Mucosa of descending colon (tissue), 3 donors: ENCODE results near the gene LCLAT1. TPM values are rescaled to one million over a fixed set of nuclear protein-coding genes. Genes with fewer than 3 reads are reported as not detected.

Experiments
- ATAC-seq: fragments of 200-7000 bp; cut with Tn5 transposase; one replicate; pipeline ENCODE4 v1.9.1; 2020; ENCODE audit warnings: mild to moderate bottlenecking, moderate library complexity
- DNase-seq, 3 donors: peaks; one replicate each; pipeline ENCODE4 v3.0.0-alpha.2; 2020
- H3K36me3 ChIP-seq: fragments of 200-600 bp; one replicate; pipeline ENCODE4 v1.8.0; 2021; ENCODE audit warnings: low read depth, mild to moderate bottlenecking
- H3K4me1 ChIP-seq: fragments of 200-600 bp; one replicate; pipeline ENCODE4 v1.8.0; 2021; ENCODE audit warnings: low read depth, mild to moderate bottlenecking
- H3K4me3 ChIP-seq: fragments of 200-600 bp; one replicate; pipeline ENCODE4 v1.8.0; 2021; ENCODE audit warnings: mild to moderate bottlenecking
- H3K9me3 ChIP-seq: fragments of 200-600 bp; one replicate; pipeline ENCODE4 v1.8.0; 2021; ENCODE audit warnings: mild to moderate bottlenecking
- intact Hi-C, 2 donors: fragments of 100-400 bp; cut with DNase I in 1 of 2; cut with micrococcal nuclease in 1 of 2; formaldehyde crosslinking; loops; one replicate each; pipeline versions ENCODE4 v1.11.0 to v1.11.1; 2022; cut with DNase I, micrococcal nuclease
- total RNA-seq, 3 donors: library from RNA; stranded (reverse); fragmentation: NEBNext Ultra II Directional in 2 of 3; extraction: Animal tissue kit (Norgen Biotek cat#: 25700) in 2 of 3; gene quantifications; one replicate each; pipeline versions ENCODE4 v1.2.1 to v1.2.4, GENCODE V29; 2021 to 2023
- TF ChIP-seq, protein P1 (sequence below): fragments of 200-600 bp; IDR thresholded peaks from one replicate; pipeline ENCODE4 v1.8.0; 2022; ENCODE audit warnings: antibody characterized with exemption, mild to moderate bottlenecking
- donor health status: DM: no; HTN: no; CAD: no; lungs with moderate emphysema.
- donor health status: DM: no; HTN: no; CAD: no.
- donor health status: DM: no; HTN: yes; CAD: no.

LCLAT1 gene
- total RNA-seq, 3 donors from 2014 or later = 18.1 to 27.1 (median 22.2) TPM

DNA sequence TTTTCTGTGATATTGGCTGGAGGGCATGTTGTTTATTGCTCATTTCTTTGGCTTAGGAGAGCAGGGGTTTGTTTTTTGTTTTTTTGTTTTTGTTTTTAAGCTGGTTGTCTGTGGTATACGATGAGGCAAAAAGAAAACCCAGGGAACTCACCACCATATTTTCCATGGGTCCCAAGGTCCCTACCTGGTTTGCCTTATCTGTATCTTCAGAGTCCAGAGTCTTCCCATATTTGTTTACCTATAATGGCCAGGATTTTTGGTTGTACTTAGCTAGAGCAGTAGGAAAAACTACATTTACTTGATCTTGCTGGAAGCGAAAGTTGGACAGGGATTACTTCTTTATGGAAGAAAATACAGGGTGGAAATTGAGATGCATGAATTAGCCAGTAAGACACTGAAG, 9.5 kb downstream of the LCLAT1 start:
- DNase-seq = no peak
- H3K4me3 ChIP-seq = no peak overlapping the region
- H3K9me3 ChIP-seq = no peaks in the 10 kb centered on the region
- H3K36me3 ChIP-seq = no peaks in the 10 kb centered on the region
- TF ChIP-seq, protein P1, sequence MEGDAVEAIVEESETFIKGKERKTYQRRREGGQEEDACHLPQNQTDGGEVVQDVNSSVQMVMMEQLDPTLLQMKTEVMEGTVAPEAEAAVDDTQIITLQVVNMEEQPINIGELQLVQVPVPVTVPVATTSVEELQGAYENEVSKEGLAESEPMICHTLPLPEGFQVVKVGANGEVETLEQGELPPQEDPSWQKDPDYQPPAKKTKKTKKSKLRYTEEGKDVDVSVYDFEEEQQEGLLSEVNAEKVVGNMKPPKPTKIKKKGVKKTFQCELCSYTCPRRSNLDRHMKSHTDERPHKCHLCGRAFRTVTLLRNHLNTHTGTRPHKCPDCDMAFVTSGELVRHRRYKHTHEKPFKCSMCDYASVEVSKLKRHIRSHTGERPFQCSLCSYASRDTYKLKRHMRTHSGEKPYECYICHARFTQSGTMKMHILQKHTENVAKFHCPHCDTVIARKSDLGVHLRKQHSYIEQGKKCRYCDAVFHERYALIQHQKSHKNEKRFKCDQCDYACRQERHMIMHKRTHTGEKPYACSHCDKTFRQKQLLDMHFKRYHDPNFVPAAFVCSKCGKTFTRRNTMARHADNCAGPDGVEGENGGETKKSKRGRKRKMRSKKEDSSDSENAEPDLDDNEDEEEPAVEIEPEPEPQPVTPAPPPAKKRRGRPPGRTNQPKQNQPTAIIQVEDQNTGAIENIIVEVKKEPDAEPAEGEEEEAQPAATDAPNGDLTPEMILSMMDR = no peak
- no peak for ATAC-seq
- intact Hi-C loops = no loop called here
- no peaks in the 10 kb centered on the region for H3K4me1 ChIP-seq

DNA sequence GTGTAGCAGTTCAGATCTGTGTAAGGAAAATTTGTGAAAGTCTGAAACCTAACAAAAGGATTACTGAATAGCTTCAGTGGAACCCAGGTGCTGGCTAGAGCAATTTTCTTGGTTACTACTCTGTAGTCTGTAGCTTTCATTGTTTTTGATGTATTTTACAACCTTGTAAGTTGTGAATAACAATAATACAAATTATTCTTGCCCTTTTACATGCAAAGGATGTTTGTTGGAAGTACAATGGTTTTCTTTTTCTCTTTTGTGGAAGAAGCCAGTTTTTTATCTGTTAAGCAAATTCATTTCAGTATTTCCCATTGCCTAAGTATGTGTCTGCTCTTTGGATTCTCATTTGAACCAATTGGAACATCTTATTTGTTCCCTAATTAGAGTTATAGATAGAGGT, 10.2 kb downstream of the LCLAT1 start:
- ATAC-seq = no peak
- intact Hi-C loops = no loop called here
- H3K9me3 ChIP-seq = no peaks in the 10 kb centered on the region
- TF ChIP-seq, protein P1 = no peak
- no peak overlapping the region for H3K4me3 ChIP-seq
- no peaks in the 10 kb centered on the region for H3K36me3 ChIP-seq
- DNase-seq = no peak
- H3K4me1 ChIP-seq = no peaks in the 10 kb centered on the region

DNA sequence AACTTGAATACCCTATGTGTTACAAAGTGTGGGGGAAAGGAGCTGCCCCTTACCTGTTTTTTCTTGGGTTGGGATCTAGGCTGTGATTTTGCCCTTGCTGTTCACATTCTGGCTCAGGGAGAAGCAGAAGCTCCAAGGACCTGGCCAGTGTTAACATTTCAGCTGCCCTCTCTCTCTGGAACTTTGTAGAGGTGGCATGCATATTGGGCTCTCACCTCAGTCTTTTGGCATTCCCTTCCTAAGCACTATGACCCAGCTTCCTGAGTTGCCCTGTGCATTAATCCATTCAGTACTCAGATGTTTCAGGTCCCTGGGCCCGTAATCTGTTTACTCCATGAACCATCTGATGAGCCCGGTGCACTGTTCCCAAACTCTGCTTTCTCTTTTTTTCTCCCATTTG, 12.1 kb downstream of the LCLAT1 start:
- no peaks in the 10 kb centered on the region for H3K4me1 ChIP-seq
- no peaks in the 10 kb centered on the region for H3K36me3 ChIP-seq
- no peak overlapping the region for H3K4me3 ChIP-seq
- DNase-seq (no peak), ATAC-seq (no peak)
- H3K9me3 ChIP-seq = no peaks in the 10 kb centered on the region
- intact Hi-C loops = no loop called here
- TF ChIP-seq, protein P1 = no peak

DNA sequence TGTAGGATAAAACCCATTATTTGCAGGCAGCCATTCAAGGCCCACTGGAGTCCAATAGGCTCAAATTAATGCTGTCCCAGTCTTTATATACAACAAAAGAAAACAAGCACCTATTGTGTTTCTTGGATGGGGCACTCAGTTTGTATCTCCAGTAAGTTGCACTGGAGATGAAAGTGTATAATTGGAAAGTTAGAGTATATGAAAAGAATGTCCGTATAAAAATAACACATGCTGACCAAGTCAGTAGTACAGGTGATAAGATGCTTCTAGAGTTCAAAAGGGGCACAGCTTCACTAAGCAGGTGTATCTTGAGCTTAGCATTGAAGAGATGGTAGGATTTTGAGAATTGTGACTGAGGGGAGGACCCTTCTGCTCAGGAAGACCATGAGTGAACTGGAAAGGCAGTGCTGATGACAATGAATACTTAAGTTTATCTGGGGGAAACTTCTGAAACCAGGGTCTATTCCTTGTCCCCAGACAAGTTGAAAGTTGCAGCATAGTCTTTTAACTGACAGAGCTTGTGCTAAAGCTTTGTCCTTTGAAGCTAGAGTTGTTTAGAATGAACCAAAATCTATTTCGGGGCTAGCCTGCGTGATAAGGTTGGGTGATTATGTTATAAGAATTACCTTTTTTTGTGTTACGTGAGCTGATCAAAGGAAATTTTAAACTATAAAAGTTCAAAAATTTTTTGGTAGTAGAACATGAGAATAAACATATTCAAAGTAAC, 15.2 kb downstream of the LCLAT1 start:
- no peak overlapping the region for H3K4me3 ChIP-seq
- ATAC-seq = no peak
- no peak for DNase-seq
- TF ChIP-seq, protein P1 = no peak
- intact Hi-C loops = no loop called here
- no peaks in the 10 kb centered on the region for H3K4me1 ChIP-seq
- no peaks in the 10 kb centered on the region for H3K36me3 ChIP-seq
- H3K9me3 ChIP-seq = no peaks in the 10 kb centered on the region

DNA sequence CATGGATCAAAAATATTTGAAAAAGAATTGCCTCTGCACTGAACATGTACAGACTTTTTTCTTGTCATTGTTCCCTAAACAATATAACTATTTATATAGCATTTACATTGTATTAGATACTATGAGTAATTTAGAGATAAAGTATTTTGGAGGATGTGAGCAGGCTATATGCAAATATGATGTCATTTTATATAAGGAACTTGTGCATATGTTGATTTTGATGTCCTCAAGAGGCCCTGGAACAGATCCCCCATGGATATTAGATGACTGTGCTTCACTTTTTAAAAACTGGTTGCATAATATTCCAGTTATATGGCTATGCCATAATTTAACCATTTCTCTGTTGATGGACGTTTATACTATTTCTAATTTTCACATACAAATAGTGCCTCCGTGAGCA, 16.5 kb downstream of the LCLAT1 start:
- no peaks in the 10 kb centered on the region for H3K4me1 ChIP-seq
- intact Hi-C loops = no loop called here
- H3K9me3 ChIP-seq = no peaks in the 10 kb centered on the region
- H3K4me3 ChIP-seq = no peak overlapping the region
- ATAC-seq (no peak), DNase-seq (no peak)
- H3K36me3 ChIP-seq = no peaks in the 10 kb centered on the region
- TF ChIP-seq, protein P1 = no peak
